ENCODE results near the gene SIL1.

DNA sequence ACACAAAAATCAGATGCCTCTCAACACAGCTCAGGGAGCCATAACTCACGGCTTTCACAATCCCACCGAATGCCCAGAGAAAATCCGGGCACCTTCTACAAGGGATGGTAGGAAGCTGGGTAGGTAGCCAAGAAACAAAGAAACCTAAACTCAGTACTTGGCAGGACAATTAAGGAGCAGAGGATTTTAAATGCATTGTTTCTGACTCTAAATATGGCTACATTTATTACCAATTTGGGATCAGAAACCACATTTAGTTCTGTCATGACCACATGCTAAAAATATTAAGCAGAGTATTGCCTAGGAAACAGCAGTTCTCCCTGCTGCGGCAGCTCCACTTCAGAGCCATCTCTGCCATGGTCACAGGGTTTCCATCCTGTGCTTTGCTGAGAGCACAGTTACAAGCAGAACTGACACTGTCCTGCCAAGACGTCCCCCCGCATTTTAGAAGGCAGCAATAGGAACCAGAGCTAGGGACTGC lies 57.5 kb downstream of the SIL1 start:
- no peak for TF ChIP-seq EZH2 (IDR thresholded peaks at IDR 0.05; ENCODE audit: insufficient read depth, low read length)
- TF ChIP-seq, protein P1, sequence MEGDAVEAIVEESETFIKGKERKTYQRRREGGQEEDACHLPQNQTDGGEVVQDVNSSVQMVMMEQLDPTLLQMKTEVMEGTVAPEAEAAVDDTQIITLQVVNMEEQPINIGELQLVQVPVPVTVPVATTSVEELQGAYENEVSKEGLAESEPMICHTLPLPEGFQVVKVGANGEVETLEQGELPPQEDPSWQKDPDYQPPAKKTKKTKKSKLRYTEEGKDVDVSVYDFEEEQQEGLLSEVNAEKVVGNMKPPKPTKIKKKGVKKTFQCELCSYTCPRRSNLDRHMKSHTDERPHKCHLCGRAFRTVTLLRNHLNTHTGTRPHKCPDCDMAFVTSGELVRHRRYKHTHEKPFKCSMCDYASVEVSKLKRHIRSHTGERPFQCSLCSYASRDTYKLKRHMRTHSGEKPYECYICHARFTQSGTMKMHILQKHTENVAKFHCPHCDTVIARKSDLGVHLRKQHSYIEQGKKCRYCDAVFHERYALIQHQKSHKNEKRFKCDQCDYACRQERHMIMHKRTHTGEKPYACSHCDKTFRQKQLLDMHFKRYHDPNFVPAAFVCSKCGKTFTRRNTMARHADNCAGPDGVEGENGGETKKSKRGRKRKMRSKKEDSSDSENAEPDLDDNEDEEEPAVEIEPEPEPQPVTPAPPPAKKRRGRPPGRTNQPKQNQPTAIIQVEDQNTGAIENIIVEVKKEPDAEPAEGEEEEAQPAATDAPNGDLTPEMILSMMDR (IDR thresholded peaks at IDR 0.05; ENCODE audit: insufficient read depth, low read depth, low read length) = no peak
